KOPT-K1 (cell line): ENCODE results near the gene LANCL1.
"Not testable (repeated sequence)": the region's sequence is repeated elsewhere in the genome, so short reads cannot be mapped to it uniquely, and the experiment has no call there.

Experiments
- H3K27ac ChIP-seq: fragments of 200-600 bp; sonication (generic); 2 replicates; pipeline ENCODE4 v1.5.1; 2016; ENCODE audit warnings: antibody characterized with exemption, mild to moderate bottlenecking, low read depth, low read length; ENCODE audit not compliant: poor library complexity, severe bottlenecking
- H3K36me3 ChIP-seq: fragments of 200-600 bp; sonication (generic); 2 replicates; pipeline ENCODE4 v1.5.1; 2017; ENCODE audit warnings: antibody characterized with exemption, mild to moderate bottlenecking, low read length, moderate library complexity; ENCODE audit not compliant: insufficient read depth
- H3K9me3 ChIP-seq: fragments of 200-600 bp; sonication (generic); 2 replicates; pipeline ENCODE4 v1.5.1; 2017; ENCODE audit warnings: antibody characterized with exemption, low read length, mild to moderate bottlenecking; ENCODE audit not compliant: insufficient read depth, poor library complexity, severe bottlenecking

Gene LANCL1

DNA sequence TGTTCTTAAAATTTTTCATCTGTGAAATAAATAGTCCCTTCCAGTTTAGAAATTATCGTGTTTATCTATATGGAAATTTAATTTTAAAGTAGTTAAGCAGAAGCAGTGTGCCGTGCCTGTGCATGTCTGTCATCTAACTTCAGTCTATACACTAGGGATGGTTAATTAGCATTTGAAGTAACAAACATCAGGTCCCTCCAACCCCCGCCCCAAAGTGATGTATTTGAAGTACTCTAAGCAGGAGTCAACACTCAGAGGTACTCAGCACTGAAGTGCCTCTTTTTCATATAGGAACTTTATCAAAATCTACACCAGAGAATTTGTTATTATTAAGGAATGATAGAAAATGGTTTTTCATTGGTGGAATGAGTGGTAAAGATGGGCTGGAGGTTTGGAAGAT, 33.0 kb downstream of the LANCL1 start:
- peaks cover 20% of the 10 kb centered on the region for H3K9me3 ChIP-seq
- H3K27ac ChIP-seq = no peak overlapping the region
- H3K36me3 ChIP-seq = peaks cover 41% of the 10 kb centered on the region

DNA sequence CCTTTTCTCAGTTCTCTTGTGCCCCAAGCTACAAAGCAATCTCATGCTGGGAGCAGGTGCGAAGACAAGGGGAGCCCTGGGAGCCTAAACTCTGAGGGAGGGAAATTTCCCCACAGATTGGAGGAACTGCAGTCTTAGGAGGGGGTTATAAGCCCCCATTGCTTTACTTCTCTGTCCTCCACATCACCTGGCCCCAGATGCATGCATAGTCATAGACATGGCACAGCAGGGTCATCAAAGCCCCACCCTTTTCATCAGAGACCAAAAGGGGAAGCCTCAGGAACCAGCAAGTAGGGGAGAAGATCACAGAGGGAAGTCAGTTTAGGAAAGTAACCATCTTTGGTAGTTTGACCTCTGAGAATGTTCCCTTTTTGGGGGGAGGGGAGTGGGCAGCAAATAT, 33.7 kb downstream of the LANCL1 start:
- Histone ChIP-seq H3K9me3 (peaks cover 14% of the 10 kb centered on the region), H3K36me3 (peaks cover 47% of the 10 kb centered on the region), H3K27ac (no peak overlapping the region)

GRCh38 chr2:210442457-210442856, 34.1 kb downstream of the LANCL1 start:
- Histone ChIP-seq H3K27ac (no peak overlapping the region), H3K9me3 (peaks cover 10% of the 10 kb centered on the region), H3K36me3 (peaks cover 51% of the 10 kb centered on the region)

DNA sequence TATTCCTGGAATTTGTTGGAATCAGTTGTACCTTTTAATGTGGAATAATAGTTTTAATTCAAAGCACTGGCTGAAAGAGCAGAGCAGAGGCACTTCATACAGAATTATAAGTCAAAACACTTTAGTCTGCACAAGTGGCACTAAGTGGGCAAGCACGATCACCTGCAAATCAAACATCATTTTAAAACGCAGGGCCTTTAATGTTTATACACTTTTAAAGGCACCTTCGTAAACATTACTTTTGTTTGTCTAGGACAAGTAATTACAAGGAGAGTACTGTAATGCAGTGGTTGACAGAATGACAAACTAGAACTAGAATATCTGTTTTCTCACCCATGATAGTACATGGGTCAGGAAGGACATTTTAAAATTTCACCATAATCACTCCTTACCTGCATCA, 36.4 kb downstream of the LANCL1 start:
- Histone ChIP-seq H3K36me3 (peaks cover 67% of the 10 kb centered on the region), H3K27ac (no peak overlapping the region), H3K9me3 (no peaks in the 10 kb centered on the region)

DNA sequence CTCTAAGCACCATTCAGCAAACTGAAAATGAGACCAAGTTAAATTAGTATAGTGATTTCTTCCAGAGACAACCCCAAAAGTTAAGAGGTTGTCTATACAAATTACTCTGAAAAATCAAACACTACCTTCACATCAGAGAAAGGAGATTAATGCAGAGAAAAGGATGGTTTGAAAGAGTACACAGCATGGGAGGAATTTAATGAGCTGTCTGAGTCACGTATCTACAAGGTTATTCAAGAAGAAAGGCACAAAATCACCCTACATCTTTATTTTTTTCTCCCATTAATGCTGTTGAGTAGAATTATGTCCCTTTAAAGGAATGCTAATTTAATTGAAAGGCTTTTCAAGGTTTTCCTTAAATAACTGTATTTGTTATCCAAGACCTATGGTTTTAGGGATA, 41.1 kb downstream of the LANCL1 start:
- peaks cover 98% of the 10 kb centered on the region for H3K36me3 ChIP-seq
- H3K9me3 ChIP-seq = peaks cover 9% of the 10 kb centered on the region
- no peak overlapping the region for H3K27ac ChIP-seq

GRCh38 chr2:210432633-210433032, 43.9 kb downstream of the LANCL1 start:
- Histone ChIP-seq H3K36me3 (peaks cover 96% of the 10 kb centered on the region), H3K27ac (no peak overlapping the region), H3K9me3 (peaks cover 21% of the 10 kb centered on the region)

GRCh38 chr2:210429403-210430137, 47.0 kb downstream of the LANCL1 start:
- Histone ChIP-seq H3K27ac (no peak overlapping the region), H3K36me3 (peaks cover 67% of the 10 kb centered on the region), H3K9me3 (peaks cover 42% of the 10 kb centered on the region)

DNA sequence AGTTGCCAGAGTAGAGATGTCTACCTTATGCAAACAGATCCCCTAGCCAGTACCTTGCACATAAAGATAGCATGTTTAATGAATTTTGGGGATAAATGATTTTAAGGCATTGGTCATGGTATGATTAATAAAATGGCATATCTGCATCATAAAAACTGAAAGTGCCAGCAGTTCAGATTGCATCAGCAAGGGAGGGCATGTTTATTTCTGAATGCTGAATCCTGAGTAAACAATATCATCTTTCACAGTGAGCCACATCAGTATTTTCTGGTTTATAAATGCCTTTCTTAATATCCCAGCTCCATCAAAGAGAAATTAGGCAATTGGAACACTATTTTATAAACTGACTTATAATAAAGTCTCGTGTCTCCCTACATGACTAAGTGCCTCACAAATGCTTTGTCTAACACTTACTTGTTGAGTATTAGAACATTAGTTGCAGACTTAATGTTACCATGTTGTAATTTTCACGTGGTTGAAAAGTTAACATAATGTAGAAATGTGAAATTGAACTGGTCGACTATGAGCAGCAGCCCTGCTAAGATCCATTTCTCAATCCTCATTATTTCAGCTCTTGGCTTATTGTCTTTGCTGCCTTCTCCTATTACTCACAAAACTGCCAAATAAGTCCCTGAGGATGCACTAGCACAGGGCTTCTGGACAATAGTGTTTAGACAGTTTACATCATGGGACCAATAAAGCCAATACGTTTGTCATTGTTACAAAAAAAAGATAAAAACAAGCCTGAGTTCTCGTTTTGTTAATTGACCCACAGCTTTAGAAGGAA, 48.0 kb downstream of the LANCL1 start:
- no peak overlapping the region for H3K27ac ChIP-seq
- H3K9me3 ChIP-seq = peaks cover 51% of the 10 kb centered on the region
- peaks cover 57% of the 10 kb centered on the region for H3K36me3 ChIP-seq

DNA sequence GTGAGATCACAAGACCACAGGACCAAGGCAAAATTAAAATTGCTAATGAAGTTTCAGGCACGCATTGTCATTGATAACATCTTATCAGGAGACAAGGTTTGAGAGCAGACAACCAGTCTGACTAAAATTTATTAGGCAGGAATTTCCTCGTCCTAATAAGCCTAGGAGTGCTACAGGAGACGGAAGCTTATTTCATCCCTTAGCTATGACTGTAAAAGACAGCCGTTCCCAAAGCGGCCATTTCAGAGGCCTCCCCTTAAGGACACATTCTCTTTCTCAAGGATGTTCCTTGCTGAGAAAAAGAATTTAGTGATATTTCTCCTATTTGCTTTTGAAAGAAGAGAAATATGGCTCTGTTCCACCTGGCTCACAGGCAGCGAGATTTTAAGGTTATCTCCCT, 49.2 kb downstream of the LANCL1 start:
- peaks cover 52% of the 10 kb centered on the region for H3K9me3 ChIP-seq
- not testable (repeated sequence) for H3K27ac ChIP-seq
- H3K36me3 ChIP-seq = peaks cover 44% of the 10 kb centered on the region

DNA sequence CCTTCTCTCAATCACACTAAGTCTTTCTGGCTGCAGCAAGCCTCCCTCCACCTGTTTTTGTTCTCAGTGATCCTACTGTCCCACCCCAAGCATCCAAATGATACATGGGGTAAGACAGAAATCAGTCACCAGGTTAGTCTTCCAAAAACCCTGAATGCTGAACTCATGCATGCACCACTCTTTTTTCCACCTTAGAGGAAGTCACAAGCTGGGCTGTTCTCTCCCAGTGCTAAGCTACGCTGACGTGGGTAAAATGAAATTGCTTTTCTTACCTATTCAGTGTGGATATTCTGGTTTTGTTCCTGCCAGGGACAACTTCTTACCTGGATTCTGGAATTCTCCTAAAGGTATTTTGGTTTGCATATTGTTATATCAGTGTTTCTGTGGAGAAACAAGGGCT, 54.2 kb downstream of the LANCL1 start:
- H3K27ac ChIP-seq = no peak overlapping the region

GRCh38 chr2:210421916-210422315, 54.6 kb downstream of the LANCL1 start:
- H3K36me3 ChIP-seq = no peaks in the 10 kb centered on the region
- H3K27ac ChIP-seq = no peak overlapping the region
- peaks cover 25% of the 10 kb centered on the region for H3K9me3 ChIP-seq

More for the DNA sequence above, 54.2 kb downstream of the LANCL1 start:
- no peaks in the 10 kb centered on the region; the same call in 1 of the 2 replicates for H3K36me3 ChIP-seq
- H3K9me3 ChIP-seq = peaks cover 28% of the 10 kb centered on the region

DNA sequence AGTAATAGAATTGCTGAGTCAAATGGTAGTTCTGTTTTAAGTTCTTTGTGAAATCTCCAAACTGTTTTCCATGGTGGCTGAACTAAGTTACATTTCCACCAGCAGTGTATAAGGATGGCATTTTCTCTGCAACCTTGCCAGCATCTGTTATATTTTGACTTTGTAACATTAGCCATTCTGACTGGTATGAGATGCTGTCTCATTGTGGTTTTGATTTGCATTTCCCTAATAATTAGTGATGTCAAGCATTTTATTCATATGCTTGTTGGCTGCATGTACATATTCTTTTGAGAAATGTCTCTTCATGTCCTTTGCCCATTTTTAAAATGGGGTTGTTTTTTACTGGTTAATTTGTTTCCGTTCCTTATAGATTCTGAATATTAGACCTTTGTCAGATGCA, 63.9 kb downstream of the LANCL1 start:
- Histone ChIP-seq H3K9me3 (peaks cover 3% of the 10 kb centered on the region), H3K27ac (no peak overlapping the region), H3K36me3 (no peaks in the 10 kb centered on the region)

DNA sequence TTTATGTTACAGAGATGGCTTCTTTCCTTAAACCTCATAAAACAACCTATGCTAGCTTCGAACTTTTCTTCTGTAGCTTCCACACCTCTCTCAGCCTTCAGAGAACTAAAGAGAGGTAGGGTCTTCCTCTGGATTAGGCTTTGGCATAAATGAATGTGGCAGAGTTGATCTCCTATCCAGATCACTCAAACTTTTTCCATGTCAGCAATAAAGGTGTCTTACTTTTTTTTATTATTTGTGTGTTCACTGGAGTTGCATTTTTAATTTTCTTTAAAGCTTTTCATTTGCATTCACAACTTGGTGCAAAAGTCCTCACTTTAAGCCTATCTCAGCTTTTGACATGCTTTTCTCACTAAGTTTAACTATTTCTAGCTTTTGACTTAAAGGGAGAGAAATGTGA, 66.0 kb downstream of the LANCL1 start:
- no peaks in the 10 kb centered on the region for H3K36me3 ChIP-seq
- no peaks in the 10 kb centered on the region for H3K9me3 ChIP-seq
- no peak overlapping the region for H3K27ac ChIP-seq

DNA sequence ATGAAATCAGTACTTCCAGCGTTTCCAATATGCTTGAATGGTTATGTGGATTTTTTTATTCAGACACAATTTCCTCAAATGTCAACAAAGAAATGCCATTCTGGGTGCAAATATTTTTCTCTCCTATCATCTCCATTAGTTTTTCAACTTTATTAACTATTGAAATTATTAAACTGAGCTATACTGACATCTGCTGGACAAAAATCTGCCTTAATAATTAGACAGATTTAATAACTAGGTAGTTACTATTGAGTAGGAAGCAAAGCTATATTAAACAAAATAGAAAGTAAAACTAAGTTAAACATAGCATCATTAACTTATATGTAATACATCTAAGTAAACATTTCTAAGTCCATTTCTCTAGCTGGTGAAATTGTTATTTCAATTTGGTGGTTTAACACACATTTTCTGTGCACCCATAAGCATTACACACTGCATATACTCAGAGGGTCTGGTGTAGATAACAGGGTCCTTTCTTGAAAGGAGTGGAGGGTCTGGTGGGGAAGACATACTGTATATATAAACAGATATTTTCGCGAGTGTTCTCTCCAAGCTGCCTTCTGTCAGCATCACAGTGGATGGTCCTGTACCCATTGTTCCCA, 77.0 kb downstream of the LANCL1 start:
- Histone ChIP-seq H3K27ac (no peak overlapping the region), H3K9me3 (no peaks in the 10 kb centered on the region), H3K36me3 (no peaks in the 10 kb centered on the region)

DNA sequence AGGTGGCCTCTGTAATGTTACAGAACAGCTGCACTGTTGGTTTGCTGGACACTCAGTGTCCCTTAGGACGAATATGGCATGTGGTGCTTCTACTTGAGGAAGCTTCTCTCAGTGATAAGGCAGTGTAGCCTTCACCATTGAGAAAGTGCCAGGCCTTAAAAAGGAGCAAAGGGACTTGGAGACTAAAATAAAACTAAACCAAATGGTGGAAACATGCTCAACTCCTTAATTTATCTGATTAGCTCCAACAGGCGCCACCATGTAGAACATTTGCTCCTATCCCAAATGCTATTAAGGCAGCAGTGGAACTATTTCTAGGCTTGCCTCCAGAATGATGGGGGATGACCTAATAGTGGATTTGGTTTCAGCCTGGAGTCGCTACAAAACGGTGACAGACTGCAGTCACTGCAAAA, 84.1 kb downstream of the LANCL1 start:
- Histone ChIP-seq H3K36me3 (no peaks in the 10 kb centered on the region), H3K9me3 (no peaks in the 10 kb centered on the region), H3K27ac (no peak overlapping the region)
